H9 (cell line): ENCODE data around the gene SF3A2. TPM values are rescaled to one million over a fixed set of nuclear protein-coding genes. Genes with fewer than 3 reads are reported as not detected.
A peak's percentile ranks its signal among the peaks of the same experiment; 100 is the strongest.

Experiments used
- DNase-seq: peaks from one replicate; pipeline ENCODE4 v3.0.0-alpha.2; 2017
- H2AFZ ChIP-seq: one replicate; pipeline ENCODE4 v1.6.1; 2013; ENCODE audit warnings: mild to moderate bottlenecking, low read length, control low read depth, moderate library complexity
- H2AK5ac ChIP-seq: 2 replicates; pipeline ENCODE4 v1.6.1; 2013; ENCODE audit warnings: low read length, control low read depth, mixed read lengths; ENCODE audit not compliant: insufficient read length
- H2BK120ac ChIP-seq: one replicate; pipeline ENCODE4 v1.6.1; 2013; ENCODE audit warnings: low read depth, mild to moderate bottlenecking, low read length, control low read depth, inconsistent platforms; ENCODE audit not compliant: poor library complexity, severe bottlenecking
- H2BK12ac ChIP-seq: 2 replicates; pipeline ENCODE4 v1.6.1; 2013; ENCODE audit warnings: low read length, control low read depth, mixed read lengths, low read depth; ENCODE audit not compliant: insufficient read length
- H2BK15ac ChIP-seq: 2 replicates; pipeline ENCODE4 v1.6.1; 2013; ENCODE audit warnings: low read depth, low read length, control low read depth
- H2BK20ac ChIP-seq: one replicate; pipeline ENCODE4 v1.6.1; 2013; ENCODE audit warnings: low read depth, mild to moderate bottlenecking, low read length, control low read depth, inconsistent platforms; ENCODE audit not compliant: poor library complexity, severe bottlenecking
- H2BK5ac ChIP-seq: 2 replicates; pipeline ENCODE4 v1.6.1; 2013; ENCODE audit warnings: low read length, control low read depth, mixed read lengths; ENCODE audit not compliant: insufficient read length
- H3K14ac ChIP-seq: 2 replicates; pipeline ENCODE4 v1.6.1; 2013; ENCODE audit warnings: low read length, control low read depth; ENCODE audit not compliant: insufficient read depth
- H3K18ac ChIP-seq: 2 replicates; pipeline ENCODE4 v1.6.1; 2013; ENCODE audit warnings: low read depth, mild to moderate bottlenecking, mixed read lengths, low read length, control low read depth; ENCODE audit not compliant: insufficient read length
- H3K23ac ChIP-seq: 2 replicates; pipeline ENCODE4 v1.6.1; 2013; ENCODE audit warnings: low read length, control low read depth, mixed read lengths, low read depth; ENCODE audit not compliant: insufficient read length
- H3K23me2 ChIP-seq: 2 replicates; pipeline ENCODE4 v1.6.1; 2013; ENCODE audit warnings: low read depth, mild to moderate bottlenecking, mixed read lengths, low read length, control low read depth; ENCODE audit not compliant: insufficient read length, poor library complexity, severe bottlenecking
- H3K27ac ChIP-seq: 2 replicates; pipeline ENCODE4 v1.5.1; 2013; ENCODE audit warnings: low read length, control low read depth, mixed read lengths, low read depth; ENCODE audit not compliant: insufficient read length
- H3K27me3 ChIP-seq: 2 replicates; pipeline ENCODE4 v1.6.1; 2013; ENCODE audit warnings: low read length, control low read depth, inconsistent platforms; ENCODE audit not compliant: insufficient read depth
- H3K4ac ChIP-seq: 2 replicates; pipeline ENCODE4 v1.6.1; 2013; ENCODE audit warnings: low read depth, mild to moderate bottlenecking, control low read depth, inconsistent platforms, low read length, moderate library complexity
- H3K4me1 ChIP-seq: 2 replicates; pipeline ENCODE4 v1.6.1; 2013; ENCODE audit warnings: low read length, control low read depth, inconsistent platforms; ENCODE audit not compliant: insufficient read depth
- H3K4me2 ChIP-seq: 2 replicates; pipeline ENCODE4 v1.6.1; 2013; ENCODE audit warnings: low read length, control low read depth, mixed read lengths; ENCODE audit not compliant: insufficient read length, insufficient read depth
- H3K56ac ChIP-seq: 2 replicates; pipeline ENCODE4 v1.6.1; 2013; ENCODE audit warnings: low read depth, mild to moderate bottlenecking, mixed read lengths, low read length, control low read depth; ENCODE audit not compliant: insufficient read length
- H3K79me1 ChIP-seq: 2 replicates; pipeline ENCODE4 v1.6.1; 2013; ENCODE audit warnings: low read depth, mild to moderate bottlenecking, moderate library complexity, low read length, control low read depth, inconsistent platforms; ENCODE audit not compliant: insufficient read depth, poor library complexity, severe bottlenecking
- H3K79me2 ChIP-seq: 2 replicates; pipeline ENCODE4 v1.6.1; 2013; ENCODE audit warnings: low read length, control low read depth, inconsistent platforms; ENCODE audit not compliant: insufficient read depth
- H3K9ac ChIP-seq: 2 replicates; pipeline ENCODE4 v1.6.1; 2013; ENCODE audit warnings: low read length, control low read depth, mixed read lengths; ENCODE audit not compliant: insufficient read length; ENCODE audit errors: extremely low read depth
- H3K9me3 ChIP-seq: one replicate; pipeline ENCODE4 v1.6.1; 2013; ENCODE audit warnings: low read depth, low read length, inconsistent platforms; ENCODE audit not compliant: control insufficient read depth
- H3T11ph ChIP-seq: one replicate; pipeline ENCODE4 v1.6.1; 2013; ENCODE audit warnings: mild to moderate bottlenecking, low read length, control low read depth, inconsistent platforms
- H4K20me1 ChIP-seq: one replicate; pipeline ENCODE4 v1.6.1; 2013; ENCODE audit not compliant: control insufficient read depth, insufficient read length, insufficient read depth
- H4K5ac ChIP-seq: 2 replicates; pipeline ENCODE4 v1.6.1; 2013; ENCODE audit warnings: low read depth, mild to moderate bottlenecking, mixed read lengths, low read length, control low read depth; ENCODE audit not compliant: insufficient read length
- H4K8ac ChIP-seq: replicated peaks from 2 replicates; pipeline ENCODE4 v1.6.1; 2013; ENCODE audit warnings: low read length, control low read depth, mixed read lengths, low read depth; ENCODE audit not compliant: insufficient read length
- H4K91ac ChIP-seq: 2 replicates; pipeline ENCODE4 v1.6.1; 2013; ENCODE audit warnings: low read depth, mild to moderate bottlenecking, moderate library complexity, mixed read lengths, low read length, control low read depth; ENCODE audit not compliant: insufficient read length
- H3K27ac Mint-ChIP-seq, 3 experiments: 2 replicates in 2 of 3; 3 replicates in 1 of 3; pipeline ENCODE4 v1.8.0; 2020 to 2021; ENCODE audit warnings: mixed read lengths in 3 of 3, mild to moderate bottlenecking in 1 of 3, moderate library complexity in 1 of 3
- H3K27me3 Mint-ChIP-seq: 2 replicates; pipeline ENCODE4 v1.8.0; 2021; ENCODE audit warnings: low read depth, mild to moderate bottlenecking, moderate library complexity, mixed read lengths
- H3K36me3 Mint-ChIP-seq, 3 experiments: 2 replicates in 2 of 3; 3 replicates in 1 of 3; pipeline ENCODE4 v1.8.0; 2020 to 2021; ENCODE audit warnings: low read depth in 3 of 3, mixed read lengths in 3 of 3; ENCODE audit not compliant: insufficient read depth in 1 of 3
- H3K4me1 Mint-ChIP-seq, 2 experiments: 2 replicates each; pipeline ENCODE4 v1.8.0; 2020; ENCODE audit warnings: mixed read lengths in 2 of 2
- H3K4me3 Mint-ChIP-seq, 2 experiments: 2 replicates in 1 of 2; 3 replicates in 1 of 2; pipeline ENCODE4 v1.8.0; 2020 to 2021; ENCODE audit warnings: mild to moderate bottlenecking in 2 of 2, mixed read lengths in 2 of 2, moderate library complexity in 1 of 2
- H3K9me3 Mint-ChIP-seq, 2 experiments: 2 replicates in 1 of 2; 3 replicates in 1 of 2; pipeline ENCODE4 v1.8.0; 2020; ENCODE audit warnings: mild to moderate bottlenecking in 2 of 2, mixed read lengths in 2 of 2, moderate library complexity in 1 of 2
- WGBS: extraction: QIAGEN DNeasy Blood & Tissue Kit; methylation state at CpG from one replicate; pipeline ENCODE4 v1.1.7; 2013; ENCODE audit warnings: missing lambda C conversion rate, low lambda C conversion rate, mixed read lengths; ENCODE audit not compliant: insufficient read length; ENCODE audit errors: extremely low coverage; 5-methylcytosine and 5-hydroxymethylcytosine counted together
- total RNA-seq: library from RNA; stranded (reverse); gene quantifications from 2 replicates; pipeline ENCODE4 v1.2.1, GENCODE V29; 2021
- TF ChIP-seq, protein P1 (sequence below): fragments of 200-600 bp; sonication (generic); conservative IDR thresholded peaks from 3 replicates; pipeline ENCODE4 v1.8.0; 2021; ENCODE audit warnings: antibody characterized with exemption, mild to moderate bottlenecking

Gene SF3A2
- total RNA-seq, 1 experiment from 2014 or later: 166 TPM

DNA sequence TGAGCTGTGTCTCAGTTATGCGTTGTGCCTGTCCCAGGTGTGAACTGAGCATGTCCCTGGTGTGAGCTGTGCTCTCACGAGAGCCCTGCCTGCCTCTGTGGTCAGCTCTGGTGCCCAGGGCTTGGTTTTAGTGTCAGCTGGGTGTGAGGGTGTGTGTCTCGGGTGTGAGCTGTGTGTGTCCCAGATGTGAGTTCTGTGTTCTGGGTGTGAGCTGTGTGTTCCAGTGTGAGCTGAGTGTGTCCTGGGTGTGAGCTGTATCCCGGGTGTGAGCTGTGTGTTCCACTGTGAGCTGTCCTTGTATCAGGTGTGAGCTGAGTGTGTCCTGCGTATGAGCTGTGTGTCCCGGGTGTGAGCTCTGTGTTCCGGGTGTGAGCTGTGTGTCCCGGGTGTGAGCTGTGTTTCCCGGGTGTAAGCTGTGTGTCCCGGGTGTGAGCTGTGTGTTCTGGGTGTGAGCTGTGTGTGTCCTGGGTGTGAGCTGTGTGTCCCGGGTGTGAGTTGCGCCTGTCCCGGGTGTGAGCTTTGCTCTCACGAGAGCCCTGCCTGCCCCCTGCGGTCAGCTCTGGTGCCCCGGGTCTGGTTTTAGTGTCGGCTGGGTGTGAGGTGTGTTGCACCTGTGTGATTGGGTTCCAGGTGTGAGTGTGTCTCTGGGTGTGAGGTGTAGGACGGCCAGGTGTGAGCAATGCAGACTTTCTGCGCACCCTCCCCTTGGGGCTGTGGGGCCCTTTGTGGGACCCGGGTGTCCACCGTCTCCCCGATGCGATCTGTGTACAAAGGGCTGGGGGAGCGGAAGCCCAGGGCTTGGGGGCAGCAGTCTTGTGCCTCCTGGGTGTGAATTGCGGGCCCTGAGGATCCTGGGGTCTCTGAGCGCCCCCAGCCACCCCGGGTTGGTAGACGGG, 52.4 kb downstream of the SF3A2 start:
- Histone ChIP-seq H3K23me2 (no peaks in the 10 kb centered on the region), H2BK5ac (no peak overlapping the region), H3K79me2 (no peaks in the 10 kb centered on the region), H2AFZ (no peak overlapping the region), H3K18ac (no peak overlapping the region), H3K9me3 (no peaks in the 10 kb centered on the region), H3K27me3 (peaks cover 35% of the 10 kb centered on the region; the same call in 1 of the 2 replicates), H2BK12ac (no peak overlapping the region), H4K8ac (no peak overlapping the region), H3K4me2 (no peak overlapping the region), H2BK20ac (no peak overlapping the region), H3K56ac (no peak overlapping the region), H3T11ph (no peak overlapping the region), H3K27ac (no peak overlapping the region), H2BK120ac (no peak overlapping the region), H2AK5ac (no peak overlapping the region), H3K9ac (no peak overlapping the region), H3K14ac (no peak overlapping the region), H4K20me1 (no peaks in the 10 kb centered on the region), H4K91ac (no peak overlapping the region), H3K23ac (no peak overlapping the region), H3K79me1 (no peaks in the 10 kb centered on the region), H2BK15ac (no peak overlapping the region), H3K4me1 (no peaks in the 10 kb centered on the region), H4K5ac (no peak overlapping the region), H3K4ac (no peak overlapping the region)
- Mint-ChIP-seq H3K36me3 (peaks cover 0 to 7% (median 4%) of the 10 kb centered on the region in 3 experiments; a peak in 3 of 7 replicates), H3K9me3 (peaks cover 5 to 6% of the 10 kb centered on the region in 2 experiments; a peak in 3 of 5 replicates), H3K4me3 (peak overlapping the region; percentile 52 to 82), H3K4me1 (peaks cover 7 to 16% of the 10 kb centered on the region in 2 experiments; a peak in 3 of 4 replicates), H3K27ac (no peak overlapping the region; a peak in 1 of 7 replicates), H3K27me3 (peaks cover 96% of the 10 kb centered on the region)
- TF ChIP-seq, protein P1, sequence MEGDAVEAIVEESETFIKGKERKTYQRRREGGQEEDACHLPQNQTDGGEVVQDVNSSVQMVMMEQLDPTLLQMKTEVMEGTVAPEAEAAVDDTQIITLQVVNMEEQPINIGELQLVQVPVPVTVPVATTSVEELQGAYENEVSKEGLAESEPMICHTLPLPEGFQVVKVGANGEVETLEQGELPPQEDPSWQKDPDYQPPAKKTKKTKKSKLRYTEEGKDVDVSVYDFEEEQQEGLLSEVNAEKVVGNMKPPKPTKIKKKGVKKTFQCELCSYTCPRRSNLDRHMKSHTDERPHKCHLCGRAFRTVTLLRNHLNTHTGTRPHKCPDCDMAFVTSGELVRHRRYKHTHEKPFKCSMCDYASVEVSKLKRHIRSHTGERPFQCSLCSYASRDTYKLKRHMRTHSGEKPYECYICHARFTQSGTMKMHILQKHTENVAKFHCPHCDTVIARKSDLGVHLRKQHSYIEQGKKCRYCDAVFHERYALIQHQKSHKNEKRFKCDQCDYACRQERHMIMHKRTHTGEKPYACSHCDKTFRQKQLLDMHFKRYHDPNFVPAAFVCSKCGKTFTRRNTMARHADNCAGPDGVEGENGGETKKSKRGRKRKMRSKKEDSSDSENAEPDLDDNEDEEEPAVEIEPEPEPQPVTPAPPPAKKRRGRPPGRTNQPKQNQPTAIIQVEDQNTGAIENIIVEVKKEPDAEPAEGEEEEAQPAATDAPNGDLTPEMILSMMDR: no peak
- DNase-seq: no peak
- WGBS: no CpG with 5 or more reads among the region's 28 CpGs
